Hematopoietic multipotent progenitor cell treated with erythropoietin and hydrocortisone succinate and interleukin-3 and kit ligand, for 8 days (in vitro differentiated cells): ENCODE data around the gene HIVEP3.

ENCODE experiments used
- DNase-seq: peaks from one replicate; pipeline ENCODE4 v3.0.0-alpha.2; 2015

HIVEP3 gene

DNA sequence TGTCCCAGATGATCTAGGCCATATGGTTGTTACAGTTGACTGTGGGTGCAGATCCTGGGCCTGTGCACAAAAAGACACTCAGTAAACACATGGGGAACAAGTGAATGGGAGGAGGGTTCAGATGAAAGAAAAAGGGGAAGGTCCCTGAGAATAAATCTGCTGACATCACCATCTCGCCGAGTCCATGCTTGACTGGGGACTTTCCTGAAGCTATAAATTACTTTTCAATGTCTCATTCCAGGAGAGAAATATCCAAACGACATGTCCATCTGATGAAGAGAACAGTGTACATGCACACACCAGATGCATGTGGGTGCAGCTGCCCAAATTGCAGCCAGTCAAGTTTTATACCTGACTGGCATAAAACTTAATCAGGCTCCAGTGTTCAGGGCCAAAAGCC is 109.0 kb downstream of the HIVEP3 start:
- no peak for DNase-seq

DNA sequence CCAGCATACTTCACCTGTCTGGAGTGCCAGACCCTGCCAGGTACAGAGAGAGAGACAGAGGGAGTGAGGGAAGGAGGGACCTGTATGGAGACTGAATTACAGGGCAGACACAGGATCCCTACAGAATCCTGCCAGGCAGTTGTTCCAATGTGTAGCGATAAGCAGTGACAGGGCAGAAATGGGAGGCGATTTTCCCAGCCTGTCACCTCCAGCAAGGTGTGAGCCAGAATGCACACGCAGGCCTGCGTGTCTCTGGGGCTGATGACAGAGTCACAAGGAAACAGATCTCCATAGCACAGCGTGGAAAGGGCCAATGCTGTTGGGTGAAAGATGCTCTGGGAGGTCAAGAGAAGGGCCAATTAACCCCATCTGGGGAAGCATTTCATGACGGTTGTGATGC is 111.3 kb downstream of the HIVEP3 start:
- no peak for DNase-seq

DNA sequence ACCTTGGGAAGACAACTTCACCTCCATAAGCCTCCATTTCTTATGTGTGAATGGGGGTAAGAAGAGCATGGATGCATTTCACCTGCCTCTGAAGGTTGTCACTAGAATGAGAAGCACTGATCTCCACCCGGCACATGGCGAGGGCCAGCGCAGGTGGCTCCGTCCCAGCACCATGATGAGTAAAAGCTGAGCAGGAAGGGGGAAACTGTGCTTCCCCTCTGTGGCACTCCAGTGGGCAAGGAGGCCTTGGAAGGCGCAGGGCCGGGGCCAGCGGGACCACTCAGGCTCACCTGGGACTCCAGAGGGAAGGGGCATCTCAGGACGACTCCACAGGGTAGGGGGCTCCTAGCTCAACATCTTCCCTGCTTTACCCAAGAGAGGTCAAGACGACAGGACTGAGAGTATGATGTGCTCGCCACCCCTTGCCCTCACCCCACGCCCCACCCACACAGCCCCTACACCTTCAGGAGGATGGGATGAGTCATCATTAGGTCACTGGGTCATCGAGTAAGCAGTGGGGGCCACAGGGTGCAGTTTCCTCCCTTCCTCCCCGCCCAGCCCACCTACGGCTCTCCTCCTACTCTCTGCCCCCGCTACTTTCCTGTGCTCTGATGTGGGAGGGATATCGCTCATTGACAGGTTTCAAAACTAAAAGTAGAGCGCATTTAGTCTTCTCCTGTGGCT is 112.1 kb downstream of the HIVEP3 start:
- no peak for DNase-seq

DNA sequence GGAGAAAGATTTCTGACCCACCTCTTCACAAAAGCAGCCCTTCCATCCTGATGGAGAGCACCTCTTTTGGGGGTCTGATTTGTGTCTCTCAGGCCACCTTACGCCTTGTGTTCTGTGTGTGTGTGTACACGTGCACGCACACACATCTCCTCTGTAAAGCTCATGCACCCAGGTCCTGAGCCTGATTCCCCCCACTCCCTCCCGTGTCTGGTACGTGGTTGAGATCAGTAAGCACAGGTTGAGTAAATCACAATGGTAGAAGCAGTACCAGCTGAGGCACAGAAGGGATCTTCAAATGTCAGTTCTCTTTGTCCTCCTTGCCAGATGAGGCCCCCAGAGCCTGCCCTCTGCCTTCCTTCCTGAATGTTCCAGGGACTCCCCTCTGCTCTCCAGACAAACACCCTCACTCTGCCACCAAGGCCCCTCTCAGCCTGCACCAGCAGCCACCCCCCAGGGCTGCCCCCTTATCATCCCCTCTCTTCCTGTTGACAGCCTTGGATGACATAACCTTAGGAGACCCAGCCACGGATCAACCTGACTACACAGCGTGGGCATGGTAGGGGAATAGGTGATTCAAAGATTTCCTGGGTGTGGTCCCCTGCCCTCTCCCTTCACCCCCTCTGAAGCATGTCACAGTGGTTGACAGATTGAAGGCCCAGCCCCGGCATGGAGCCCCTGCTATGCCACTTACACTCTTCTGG is 112.8 kb downstream of the HIVEP3 start:
- DNase-seq = no peak

DNA sequence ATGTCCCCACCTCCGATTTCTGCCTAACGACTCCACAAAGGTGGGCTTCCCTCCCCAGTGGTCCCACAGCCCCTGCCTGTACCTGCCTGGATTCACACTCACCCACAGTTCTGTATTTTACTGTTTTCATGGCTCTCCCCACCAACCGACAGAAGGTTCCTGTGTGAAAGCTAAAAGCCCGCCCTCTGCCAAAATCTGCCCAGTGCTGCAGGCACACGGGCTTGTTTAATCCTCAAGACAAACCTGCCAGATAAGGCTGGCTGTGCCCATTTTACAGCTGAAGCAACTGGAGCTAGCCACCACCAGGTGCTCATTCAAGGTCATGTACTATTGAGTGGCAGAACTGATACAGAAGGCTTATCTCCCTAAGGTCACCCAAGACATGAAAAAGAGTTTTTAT is 114.5 kb downstream of the HIVEP3 start:
- DNase-seq = no peak

DNA sequence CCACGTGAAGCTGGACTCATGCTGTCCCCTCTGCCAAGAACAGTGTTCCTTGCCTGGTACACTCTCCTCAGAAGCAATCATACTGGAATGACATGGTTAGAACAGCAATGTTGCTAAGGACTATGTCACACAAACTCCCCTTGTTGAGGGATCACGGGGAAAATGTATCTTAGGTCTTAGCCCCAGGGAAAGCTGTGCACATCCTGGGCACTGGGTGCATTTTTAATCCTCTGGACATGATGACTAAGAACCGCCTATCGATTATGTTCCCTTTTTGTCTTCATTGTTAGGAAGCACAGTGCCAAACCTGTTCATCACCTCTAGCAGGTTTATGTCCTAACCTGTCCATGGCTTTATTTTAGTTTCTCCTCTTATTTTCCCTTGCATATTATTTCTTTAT is 115.1 kb downstream of the HIVEP3 start:
- no peak for DNase-seq

DNA sequence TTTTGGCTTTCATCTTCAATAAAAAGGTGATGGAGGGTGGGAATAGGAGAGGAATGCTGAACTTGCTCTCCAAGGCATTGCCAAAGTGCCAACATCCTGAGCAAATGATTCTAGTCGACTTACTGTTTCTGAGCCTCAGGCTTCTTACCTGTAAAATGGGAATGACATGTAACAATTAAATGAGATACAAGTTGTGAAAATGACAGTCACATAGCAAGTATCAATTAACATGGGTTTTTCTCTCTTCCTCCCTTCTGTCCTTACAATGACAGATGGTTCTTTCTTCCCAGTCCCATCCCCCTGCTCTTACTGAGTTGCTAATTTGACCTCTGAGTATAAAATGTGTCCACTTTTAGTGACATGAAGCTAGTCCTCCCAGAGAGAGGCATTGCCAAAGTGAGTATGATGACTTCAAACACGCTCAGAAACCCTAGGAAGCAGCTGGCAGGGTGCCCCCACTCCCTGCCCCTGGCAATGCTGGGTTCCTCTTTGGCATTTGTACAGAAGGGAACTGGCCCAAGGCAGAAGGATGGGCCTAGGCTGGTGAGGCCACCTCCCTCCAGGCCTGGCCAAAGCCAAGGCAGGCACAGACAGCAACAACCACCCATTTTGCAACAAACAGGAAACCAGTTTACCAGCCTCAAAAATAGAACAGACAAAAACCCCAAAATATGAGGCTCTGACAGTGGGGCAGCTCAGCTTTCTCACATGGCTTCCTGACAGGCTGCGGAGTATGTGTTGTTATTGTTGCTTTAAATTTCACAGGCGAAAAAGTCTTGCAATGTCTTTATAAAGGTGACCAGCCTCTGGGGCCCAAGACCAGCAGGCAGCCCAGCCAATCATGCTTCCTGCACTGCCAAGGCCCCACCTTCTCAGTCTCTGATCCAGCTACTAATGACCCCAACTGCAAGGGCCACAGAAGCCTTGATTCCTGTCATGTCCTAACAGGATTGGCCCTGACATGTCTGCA is 115.9 kb downstream of the HIVEP3 start:
- DNase-seq = peak; percentile 25

DNA sequence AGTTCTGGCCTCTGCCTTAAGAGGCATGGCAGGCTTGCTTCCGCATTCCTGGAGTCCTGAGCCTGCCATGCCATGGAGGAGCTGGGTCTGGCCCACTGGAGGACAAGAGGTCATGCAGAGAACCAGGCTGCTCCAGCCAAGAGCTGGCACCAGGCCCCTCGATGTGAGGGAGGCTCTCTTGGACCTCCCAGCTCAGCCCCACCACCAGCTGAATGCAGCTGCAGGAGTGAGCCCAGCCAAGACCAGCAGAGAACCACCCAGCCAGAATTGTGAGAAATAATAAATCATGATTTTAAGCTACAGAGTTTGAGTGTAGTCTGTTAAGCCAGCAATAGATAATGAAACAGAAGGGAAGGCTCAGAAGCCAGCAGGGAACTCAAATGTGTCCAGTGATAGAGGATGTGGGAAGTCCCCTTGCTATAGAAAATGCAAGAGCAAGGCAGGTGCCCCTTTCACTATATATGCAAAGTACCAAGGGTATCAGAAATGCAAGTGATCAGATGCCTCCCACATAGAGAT is 118.4 kb downstream of the HIVEP3 start:
- DNase-seq = no peak

DNA sequence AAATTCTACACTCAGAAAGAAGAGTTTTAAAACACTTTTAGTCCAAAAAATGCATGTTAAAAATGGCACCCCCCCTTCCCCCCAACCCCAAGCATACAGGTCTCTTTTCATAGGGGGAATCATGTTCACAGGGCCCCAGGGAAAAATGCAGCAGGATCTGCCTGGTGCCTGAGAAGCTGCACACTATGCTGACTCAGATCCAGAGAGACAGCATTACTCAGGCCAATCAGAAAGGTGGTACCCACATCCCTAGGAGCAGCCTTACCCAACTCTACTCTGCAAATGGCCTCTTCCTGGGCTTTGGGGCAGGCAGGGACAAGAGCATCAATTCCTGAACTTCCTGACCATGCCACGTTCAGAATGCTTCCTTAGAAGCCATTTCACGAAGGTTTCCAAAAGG is 119.0 kb downstream of the HIVEP3 start:
- DNase-seq = no peak

DNA sequence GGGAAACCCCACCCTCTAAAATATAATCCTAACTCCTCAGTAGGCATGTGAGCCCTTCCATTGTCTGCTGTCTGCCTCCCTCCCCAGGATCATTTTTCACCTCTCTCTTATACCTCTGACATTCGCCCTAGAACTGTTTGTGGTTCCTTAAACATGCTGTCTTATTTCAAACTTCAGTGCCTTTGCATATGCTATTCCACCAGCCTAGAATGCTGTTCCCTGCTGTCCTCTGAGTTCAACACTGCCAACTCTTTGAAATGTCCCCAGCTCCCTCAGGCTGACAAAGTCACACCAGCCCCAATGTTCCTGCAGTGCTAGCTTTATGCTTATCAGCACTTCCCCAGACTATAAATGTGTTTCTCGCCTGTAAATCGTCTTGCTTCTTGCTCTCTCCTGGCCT is 119.5 kb downstream of the HIVEP3 start:
- no peak for DNase-seq

DNA sequence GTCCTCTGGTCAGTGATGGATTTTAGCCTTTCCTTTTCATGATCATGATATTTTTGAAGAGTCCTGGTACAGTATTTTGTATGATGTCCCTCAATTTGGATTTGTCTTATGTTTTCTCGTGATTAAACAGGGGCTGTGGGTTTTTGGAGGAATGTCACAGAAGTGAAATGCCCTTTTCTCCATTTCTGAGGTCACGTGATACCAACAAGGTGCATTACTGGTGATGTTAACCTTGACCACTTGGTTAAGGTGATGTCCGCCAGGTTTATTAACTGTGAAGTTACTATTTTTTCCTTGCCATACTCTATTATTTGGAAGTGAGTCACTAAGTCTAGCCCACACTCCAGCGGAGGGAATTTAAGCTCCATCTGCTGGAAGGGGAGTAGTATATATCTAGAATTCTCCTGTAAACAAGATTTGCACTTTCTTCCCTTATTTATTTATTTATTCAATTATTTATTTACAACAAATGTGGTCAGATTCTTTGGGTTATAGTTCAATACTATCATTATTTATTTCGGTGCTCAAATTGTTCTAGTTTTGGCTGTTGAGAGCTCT is 123.4 kb downstream of the HIVEP3 start:
- DNase-seq = no peak

DNA sequence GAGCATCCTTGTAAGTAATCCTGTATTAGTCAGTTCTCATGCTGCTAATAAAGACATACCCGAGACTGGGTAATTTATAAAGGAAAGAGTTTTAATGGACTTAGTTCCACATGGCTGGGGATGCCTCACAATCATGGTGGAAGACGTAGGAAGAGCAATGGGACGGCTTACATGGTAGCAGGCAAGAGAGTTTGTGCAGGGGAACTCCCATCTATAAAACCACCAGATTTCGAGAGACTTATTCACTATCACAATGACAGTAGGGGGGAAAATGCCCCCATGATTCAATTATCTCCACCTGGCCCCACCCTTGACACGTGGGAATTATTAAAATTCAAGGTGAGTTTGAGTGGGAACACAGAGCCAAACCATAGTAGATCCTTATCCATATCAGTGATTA is 124.7 kb downstream of the HIVEP3 start:
- DNase-seq = no peak

DNA sequence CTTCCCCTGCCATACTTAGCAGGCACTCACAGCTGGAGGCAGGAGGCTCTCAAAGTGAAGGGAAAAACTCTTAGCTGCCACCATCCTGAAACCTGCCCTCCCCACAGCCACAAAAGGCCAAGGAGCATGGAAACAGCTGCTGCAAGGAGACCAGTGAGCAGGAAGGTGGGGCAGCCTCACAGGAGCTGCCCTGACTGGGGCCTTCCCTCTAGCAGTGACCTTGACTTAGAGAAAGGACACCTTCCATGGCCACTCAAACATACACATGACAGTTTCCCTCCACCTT is 126.3 kb downstream of the HIVEP3 start:
- no peak for DNase-seq

DNA sequence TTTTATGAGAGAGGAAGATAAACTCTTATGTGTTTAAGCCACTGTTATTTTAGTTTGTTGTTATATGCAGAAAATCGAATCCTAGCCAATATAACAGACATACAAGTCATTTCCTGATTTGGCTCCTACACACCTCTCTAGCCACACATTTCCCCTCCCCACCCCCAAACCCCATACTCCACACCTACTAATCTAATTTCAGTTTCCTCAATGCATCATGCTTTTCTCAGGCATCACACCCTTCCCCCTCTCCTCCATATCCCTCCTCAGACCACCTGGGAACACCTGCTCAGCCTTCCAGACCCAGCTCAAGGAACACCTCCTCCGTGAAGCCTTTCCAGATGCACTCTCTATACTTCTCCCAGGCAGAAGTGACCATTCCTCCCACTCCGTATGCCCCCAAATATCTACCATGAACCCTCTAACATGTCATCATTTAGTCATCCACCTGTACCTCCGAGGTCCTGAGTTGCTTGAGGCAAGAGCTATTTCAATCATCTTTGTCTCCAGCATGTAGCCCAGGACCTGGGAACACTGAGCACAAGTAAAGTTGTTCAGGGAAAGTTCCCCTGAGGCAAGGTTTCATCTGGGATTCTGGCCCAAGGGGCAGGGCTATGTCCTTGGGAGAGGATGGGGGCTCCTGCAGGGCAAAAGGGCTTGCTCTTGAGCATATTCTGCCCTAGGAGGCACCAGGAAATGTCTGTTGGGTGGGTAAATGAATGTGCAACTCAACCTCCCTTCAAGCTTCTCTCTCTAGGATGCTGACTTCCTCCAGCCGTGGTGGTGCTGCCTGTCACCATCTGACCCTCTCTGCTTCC is 126.8 kb downstream of the HIVEP3 start:
- no peak for DNase-seq

DNA sequence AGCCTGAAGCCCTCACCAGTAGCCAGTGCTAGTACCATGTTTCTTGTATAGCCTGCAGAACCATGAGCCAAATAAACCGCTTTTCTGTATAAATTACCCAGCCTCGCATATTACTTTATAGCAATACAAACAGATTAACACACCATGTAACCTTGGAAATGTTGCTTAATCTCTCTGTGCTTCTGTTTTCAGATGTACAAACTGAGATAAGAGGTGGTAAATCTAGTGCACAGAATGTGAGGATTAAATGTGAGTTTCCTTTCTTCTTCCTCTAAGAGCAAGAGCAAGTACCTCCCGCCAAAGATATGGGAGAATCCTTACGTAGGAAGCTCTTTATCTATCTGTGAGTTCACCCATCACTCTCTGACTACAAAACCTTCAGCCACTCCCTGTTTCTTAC is 128.4 kb downstream of the HIVEP3 start:
- DNase-seq = no peak

DNA sequence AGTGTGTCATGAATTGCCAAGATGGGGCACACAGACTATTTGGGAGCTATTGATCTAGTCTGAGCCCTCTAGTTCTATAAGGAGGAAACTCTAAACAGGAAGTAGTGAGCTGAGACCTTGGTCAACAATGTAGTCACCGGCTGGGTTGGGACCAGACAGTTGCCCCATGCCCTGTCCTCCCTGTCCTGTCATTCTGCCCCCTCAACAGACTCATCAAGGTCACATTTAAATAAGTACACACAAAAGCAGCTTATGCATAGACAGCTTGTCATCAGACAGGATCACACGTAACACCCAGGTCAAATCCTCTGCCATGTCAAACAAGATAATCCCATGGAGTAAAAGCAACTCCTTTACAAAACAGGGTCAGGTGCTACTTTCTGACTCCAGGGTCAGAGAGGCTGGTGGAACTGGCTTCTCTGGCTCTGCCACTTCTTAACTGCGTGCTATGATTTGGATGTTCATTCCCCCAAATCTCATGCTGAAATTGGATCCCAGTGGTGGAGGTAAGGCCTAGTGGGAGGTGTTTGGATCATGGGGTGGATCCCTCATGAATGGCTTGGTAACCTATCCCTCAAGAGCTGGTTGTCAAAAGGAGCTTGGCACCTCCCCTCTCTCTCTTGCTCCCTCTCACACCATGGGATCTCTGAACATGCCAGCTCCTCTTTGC is 128.9 kb downstream of the HIVEP3 start:
- DNase-seq = no peak

DNA sequence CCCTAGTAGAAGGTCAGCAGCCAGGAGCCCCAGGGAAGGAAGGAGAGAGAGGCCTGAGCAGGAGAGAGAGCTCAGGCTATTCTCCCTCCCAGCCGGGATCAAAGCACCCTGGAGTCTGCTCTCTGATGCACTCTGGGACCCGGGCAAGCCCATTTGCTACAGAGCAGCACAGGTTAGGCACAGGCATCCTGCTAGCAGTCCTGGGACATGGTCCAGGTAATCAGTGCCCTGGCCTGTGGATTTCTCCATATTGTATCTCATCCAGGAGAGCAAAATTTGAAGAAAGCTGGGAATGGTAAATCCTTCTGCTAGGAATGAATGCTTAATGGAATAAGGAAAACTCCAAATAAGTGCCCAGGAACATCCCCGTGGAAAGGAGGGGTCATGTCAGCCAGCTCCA is 130.3 kb downstream of the HIVEP3 start:
- DNase-seq = no peak

DNA sequence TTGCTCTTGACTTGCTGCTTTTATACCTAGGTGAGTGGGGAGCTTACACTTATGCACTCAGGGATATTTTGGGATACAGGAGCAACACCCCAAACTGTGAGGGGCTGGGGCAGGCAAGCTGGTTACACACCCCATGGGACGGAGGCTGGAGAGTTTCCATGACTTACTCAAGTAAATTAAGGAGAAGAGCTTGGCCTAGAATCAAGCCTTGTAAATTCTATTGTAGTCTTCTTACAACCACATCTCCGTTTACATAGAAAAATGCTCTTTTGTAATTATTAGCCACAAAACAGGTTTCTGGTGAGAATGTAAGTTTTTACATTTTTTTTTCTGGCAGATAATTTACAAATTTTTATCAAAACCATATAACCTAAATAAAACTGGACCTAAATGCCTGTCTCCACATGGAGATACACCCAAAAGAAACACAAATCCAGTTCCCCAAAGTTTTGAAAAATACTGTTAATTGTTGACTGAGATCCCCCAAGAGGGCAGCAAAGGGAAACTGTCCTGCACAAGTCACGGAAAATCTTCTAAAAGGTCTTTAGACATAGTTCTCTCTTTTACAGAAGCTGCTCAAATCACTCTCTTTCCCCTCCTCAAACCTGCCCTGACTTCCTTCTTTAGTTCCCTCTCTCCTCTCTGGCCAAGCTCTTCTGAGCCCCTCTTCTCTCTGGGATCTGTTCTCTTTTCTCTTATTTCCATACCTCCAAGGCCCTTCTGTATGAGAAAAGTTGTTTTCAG is 134.0 kb downstream of the HIVEP3 start:
- DNase-seq = no peak

DNA sequence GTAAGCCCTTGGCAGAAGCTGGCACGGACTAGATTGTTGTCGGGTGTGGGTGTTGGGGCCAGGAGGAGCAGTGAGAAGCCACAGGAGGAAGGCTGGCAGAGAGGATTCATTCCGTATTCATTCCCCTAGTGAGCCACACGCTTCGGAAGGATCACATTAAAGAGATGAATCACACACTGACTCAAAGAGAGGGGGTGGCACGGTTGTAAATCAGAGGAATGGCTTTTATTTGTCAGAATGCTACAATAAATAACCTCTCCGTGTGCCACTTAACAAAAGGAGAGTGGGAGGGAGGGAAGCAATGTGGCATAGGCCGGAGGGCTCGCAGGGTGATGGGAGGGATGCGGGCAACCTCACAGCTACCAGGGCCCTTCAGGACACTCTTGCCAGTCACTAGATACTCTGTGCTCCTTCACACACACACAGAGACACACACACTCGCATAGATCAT is 135.5 kb downstream of the HIVEP3 start:
- DNase-seq = no peak

DNA sequence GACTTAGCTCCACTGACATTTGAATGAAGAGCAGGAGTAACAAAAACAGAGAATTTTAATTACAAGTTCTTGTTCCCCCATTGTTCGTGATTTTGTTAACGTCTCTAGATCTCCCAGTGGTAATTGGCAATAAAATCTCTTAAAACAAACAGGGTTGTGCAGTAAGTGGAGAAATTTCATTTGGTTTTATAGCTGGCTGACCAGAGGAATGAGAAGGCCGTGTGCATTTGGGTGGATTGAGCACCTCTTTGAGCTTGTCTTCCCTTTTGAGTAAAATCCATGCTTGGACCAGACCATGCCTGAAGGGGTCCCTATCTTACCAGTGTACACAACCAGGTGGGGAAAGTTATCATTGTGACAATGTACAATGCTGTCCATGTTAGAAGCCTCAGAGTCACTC is 137.8 kb downstream of the HIVEP3 start:
- DNase-seq = no peak

DNA sequence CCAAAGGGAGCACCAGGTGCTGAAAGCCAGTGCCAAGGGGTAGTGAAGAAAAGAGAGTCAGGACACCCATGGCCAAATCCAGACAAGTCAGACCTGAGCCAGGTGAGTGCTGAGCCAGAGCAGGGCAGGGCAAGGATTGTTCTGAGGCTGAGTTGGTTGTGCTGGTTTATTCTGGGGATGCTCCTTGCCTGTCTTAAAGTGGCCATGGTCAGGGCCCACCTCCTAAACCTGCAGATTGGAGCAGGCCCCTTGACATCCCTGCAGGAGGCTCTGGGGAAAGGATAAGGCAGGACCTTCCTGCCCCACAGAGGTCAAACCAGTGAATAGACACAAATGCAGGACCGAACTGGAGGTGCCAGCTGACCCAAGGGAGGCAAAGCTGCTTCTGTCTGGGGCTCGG is 138.4 kb downstream of the HIVEP3 start:
- DNase-seq = no peak
